HepG2 (cell line): ENCODE measurements around the gene TMEM167B. TPM values are rescaled to one million over a fixed set of nuclear protein-coding genes. Genes with fewer than 3 reads are reported as not detected.
A peak's percentile ranks its signal among the peaks of the same experiment; 100 is the strongest.

Experiments
- CREB1 ChIP-seq, 2 experiments: fragments of 450-650 bp in 1 of 2; IDR thresholded peaks; 2 replicates each; pipeline ENCODE4 v1.6.1; 2016 to 2017; ENCODE audit warnings: control low read depth in 1 of 2, mild to moderate bottlenecking in 1 of 2, missing compliant biosample characterization in 1 of 2, missing genetic modification characterization in 1 of 2
- ESRRA ChIP-seq: sonication (generic); formaldehyde crosslinking; IDR thresholded peaks from 2 replicates; pipeline ENCODE4 v1.5.1; 2020; ENCODE audit warnings: mild to moderate bottlenecking, low read depth, missing genetic modification reagents
- GTF3A ChIP-seq: sonication (generic); formaldehyde crosslinking; conservative IDR thresholded peaks from 2 replicates; pipeline ENCODE4 v1.4.0; 2020; ENCODE audit warnings: mild to moderate bottlenecking, missing genetic modification reagents
- HOXA7 ChIP-seq: sonication (generic); formaldehyde crosslinking; IDR thresholded peaks from 2 replicates; pipeline ENCODE4 v1.8.1; 2022; ENCODE audit warnings: mild to moderate bottlenecking, missing genetic modification reagents, moderate library complexity
- JDP2 ChIP-seq: sonication (generic); formaldehyde crosslinking; IDR thresholded peaks from 2 replicates; pipeline ENCODE4 v1.8.1; 2022; ENCODE audit warnings: missing genetic modification reagents, borderline replicate concordance
- MEF2D ChIP-seq: sonication (generic); formaldehyde crosslinking; IDR thresholded peaks from 2 replicates; pipeline ENCODE4 v1.5.1; 2020; ENCODE audit warnings: mild to moderate bottlenecking, missing genetic modification reagents
- MTF1 ChIP-seq: sonication (generic); formaldehyde crosslinking; IDR thresholded peaks from 2 replicates; pipeline ENCODE4 v1.5.0; 2020; ENCODE audit warnings: missing genetic modification reagents
- MZF1 ChIP-seq: sonication (generic); formaldehyde crosslinking; IDR thresholded peaks from 2 replicates; pipeline ENCODE4 v1.8.1; 2023; ENCODE audit warnings: mild to moderate bottlenecking, missing genetic modification reagents, borderline replicate concordance
- NR2F6 ChIP-seq, 2 experiments: IDR thresholded peaks; 2 replicates each; pipeline ENCODE4 v1.6.1; 2016; ENCODE audit warnings: antibody characterized with exemption in 1 of 2, mild to moderate bottlenecking in 1 of 2
- PHF21A ChIP-seq: sonication (generic); formaldehyde crosslinking; IDR thresholded peaks from 2 replicates; pipeline ENCODE4 v1.5.0; 2020; ENCODE audit warnings: mild to moderate bottlenecking, missing genetic modification reagents
- POGZ ChIP-seq: sonication (generic); formaldehyde crosslinking; IDR thresholded peaks from 2 replicates; pipeline ENCODE4 v1.4.0; 2020; ENCODE audit warnings: mild to moderate bottlenecking, missing genetic modification reagents
- SIX4 ChIP-seq: sonication (generic); formaldehyde crosslinking; IDR thresholded peaks from 2 replicates; pipeline ENCODE4 v1.4.0; 2020; ENCODE audit warnings: missing genetic modification reagents
- SMAD1 ChIP-seq: sonication (generic); formaldehyde crosslinking; IDR thresholded peaks from 2 replicates; pipeline ENCODE4 v1.4.0; 2020; ENCODE audit warnings: missing genetic modification reagents, low read depth, mild to moderate bottlenecking, borderline replicate concordance
- SP5 ChIP-seq: IDR thresholded peaks from 2 replicates; pipeline ENCODE4 v1.6.1; 2016; ENCODE audit warnings: low read depth, borderline replicate concordance
- THYN1 ChIP-seq: sonication (generic); formaldehyde crosslinking; IDR thresholded peaks from 2 replicates; pipeline ENCODE4 v1.8.1; 2023; ENCODE audit warnings: low read depth, mild to moderate bottlenecking, moderate library complexity, missing genetic modification reagents, borderline replicate concordance
- ZBTB43 ChIP-seq: sonication (generic); formaldehyde crosslinking; conservative IDR thresholded peaks from 2 replicates; pipeline ENCODE4 v1.4.0; 2020; ENCODE audit warnings: missing genetic modification reagents
- ZBTB46 ChIP-seq: sonication (generic); formaldehyde crosslinking; IDR thresholded peaks from 2 replicates; pipeline ENCODE4 v1.4.0; 2020; ENCODE audit warnings: mild to moderate bottlenecking, missing genetic modification reagents, borderline replicate concordance
- ZBTB8A ChIP-seq: sonication (generic); formaldehyde crosslinking; IDR thresholded peaks from 2 replicates; pipeline ENCODE4 v1.4.0; 2020; ENCODE audit warnings: mild to moderate bottlenecking, low read depth, missing genetic modification reagents, borderline replicate concordance
- ZNF253 ChIP-seq: sonication (generic); formaldehyde crosslinking; IDR thresholded peaks from 2 replicates; pipeline ENCODE4 v1.8.0; 2022; ENCODE audit warnings: mild to moderate bottlenecking, missing genetic modification reagents, borderline replicate concordance
- ZNF577 ChIP-seq: sonication (generic); formaldehyde crosslinking; IDR thresholded peaks from 2 replicates; pipeline ENCODE4 v1.4.0; 2020; ENCODE audit warnings: mild to moderate bottlenecking, low read depth, missing genetic modification reagents, borderline replicate concordance
- ZNF616 ChIP-seq: sonication (generic); formaldehyde crosslinking; IDR thresholded peaks from 2 replicates; pipeline ENCODE4 v1.5.0; 2020; ENCODE audit warnings: low read depth, mild to moderate bottlenecking, missing genetic modification reagents
- ZSCAN5A ChIP-seq: sonication (generic); formaldehyde crosslinking; IDR thresholded peaks from 2 replicates; pipeline ENCODE4 v1.8.0; 2022; ENCODE audit warnings: mild to moderate bottlenecking, missing genetic modification reagents, borderline replicate concordance
- polyA plus RNA-seq, 8 experiments: library from polyadenylated mRNA; depleted of rRNA in 3 of 8; stranded (reverse) in 7 of 8; unstranded in 1 of 8; fragments of >200 nt; fragmentation: Illumina TruSeq in 4 of 8; extraction: Trizol in 4 of 8; gene quantifications; 2 replicates each; pipeline versions ENCODE4 v1.2.1 to v1.2.3, GENCODE V29; 2011 to 2016; ENCODE audit warnings: low read depth in 4 of 8, missing spikeins in 1 of 8, mixed read lengths in 1 of 8; ENCODE audit not compliant: insufficient read depth in 1 of 8
- total RNA-seq, 5 experiments: library from RNA; depleted of rRNA; stranded (reverse); fragments of >200 nt; fragmentation: Illumina TruSeq; extraction: Trizol; gene quantifications; 2 replicates each; pipeline ENCODE4 v1.2.3, GENCODE V29; 2016; ENCODE audit warnings: low read depth in 1 of 5
- TF ChIP-seq, protein P1 (sequence below): sonication (generic); formaldehyde crosslinking; IDR thresholded peaks from 2 replicates; pipeline ENCODE4 v1.5.1; 2020; ENCODE audit warnings: missing genetic modification reagents, mild to moderate bottlenecking, borderline replicate concordance

TMEM167B gene
- total and polyA plus RNA-seq, 2 of the 13 experiments (the other 11 are each of a cell fraction or from before 2014, with no cell fraction given), result 9.5 to 22.4 TPM

DNA sequence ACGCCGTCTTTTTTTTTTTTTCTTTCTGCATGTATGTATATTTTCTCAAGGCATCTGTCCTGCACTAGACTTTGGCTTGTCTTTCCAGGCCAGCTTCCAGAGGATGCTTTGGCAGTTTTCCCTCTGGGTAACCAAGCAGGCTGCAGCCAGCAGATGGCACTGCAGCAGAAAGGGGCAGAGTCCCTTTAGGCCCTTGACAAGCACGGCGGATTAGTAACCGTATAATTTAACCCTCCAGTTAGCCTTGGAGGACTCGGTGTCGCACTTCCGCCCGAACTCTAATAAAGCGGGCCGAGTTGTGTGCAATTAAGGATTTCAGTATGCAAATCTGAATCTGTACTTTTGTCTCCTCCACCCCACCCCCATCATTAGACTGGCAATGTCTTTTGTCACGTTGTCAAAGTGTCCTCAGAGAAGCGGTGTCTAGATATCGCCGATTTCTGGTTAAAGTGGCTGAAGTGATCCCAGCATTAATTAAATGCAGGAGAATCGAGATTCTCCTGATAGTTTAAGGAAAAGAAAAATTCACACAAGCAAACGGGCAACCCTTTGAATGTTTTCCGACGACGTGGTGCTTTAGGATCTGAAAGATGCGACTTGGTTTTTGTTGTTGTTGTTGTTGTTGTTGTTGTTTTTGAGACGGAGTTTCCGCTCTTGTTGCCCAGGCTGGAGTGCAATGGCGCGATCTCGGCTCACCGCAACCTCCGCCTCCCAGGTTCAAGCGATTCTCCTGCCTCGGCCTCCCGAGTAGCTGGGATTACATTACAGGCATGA lies 1.1 kb upstream of the TMEM167B start (continued):
- TF ChIP-seq CREB1 (IDR thresholded peaks at IDR 0.05) (no peak), CREB1 (CRISPR knock-in tag; IDR thresholded peaks at IDR 0.05) (peak; percentile 51; the same call in 1 of the 2 replicates), SMAD1 (CRISPR knock-in tag) (no peak), ZBTB8A (no peak), ZBTB43 (CRISPR knock-in tag) (no peak), ZSCAN5A (CRISPR knock-in tag) (no peak), ESRRA (no peak), SIX4 (CRISPR knock-in tag) (no peak), MZF1 (CRISPR knock-in tag) (no peak), PHF21A (CRISPR knock-in tag) (peak; percentile 88), ZNF577 (CRISPR knock-in tag) (no peak), ZNF253 (CRISPR knock-in tag) (no peak), MTF1 (CRISPR knock-in tag) (no peak), HOXA7 (CRISPR knock-in tag) (no peak), MEF2D (CRISPR knock-in tag) (0 out of 2 replicates have a peak, but pooled peaks have one; percentile 19), NR2F6 (IDR thresholded peaks at IDR 0.05) (no peak), NR2F6 (CRISPR knock-in tag; IDR thresholded peaks at IDR 0.05) (peak; percentile 26; the same call in 1 of the 2 replicates), POGZ (CRISPR knock-in tag) (0 out of 2 replicates have a peak, but pooled peaks have one; percentile 12), ZNF616 (no peak), THYN1 (CRISPR knock-in tag) (no peak), SP5 (CRISPR knock-in tag) (0 out of 2 replicates have a peak, but pooled peaks have one; percentile 30), JDP2 (CRISPR knock-in tag) (no peak), GTF3A (0 out of 2 replicates have a peak, but pooled peaks have one; percentile 14), ZBTB46 (CRISPR knock-in tag) (no peak)
- TF ChIP-seq, protein P1, sequence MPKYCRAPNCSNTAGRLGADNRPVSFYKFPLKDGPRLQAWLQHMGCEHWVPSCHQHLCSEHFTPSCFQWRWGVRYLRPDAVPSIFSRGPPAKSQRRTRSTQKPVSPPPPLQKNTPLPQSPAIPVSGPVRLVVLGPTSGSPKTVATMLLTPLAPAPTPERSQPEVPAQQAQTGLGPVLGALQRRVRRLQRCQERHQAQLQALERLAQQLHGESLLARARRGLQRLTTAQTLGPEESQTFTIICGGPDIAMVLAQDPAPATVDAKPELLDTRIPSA (CRISPR knock-in tag), result no peak
